MV-4-11 (cell line): Measurements from ENCODE around the gene NRSN2.
A peak's percentile ranks its signal among the peaks of the same experiment; 100 is the strongest.

Experiments used
- DNase-seq: peaks from one replicate; lab custom pipeline; 2025; lab: John Stamatoyannopoulos, UW

NRSN2 gene

GRCh38 chr20:397432-398237 lies 50.7 kb downstream of the NRSN2 start:
- no peak for DNase-seq

- no peak for DNase-seq
Observed at GRCh38 chr20:399182-399707, 52.3 kb downstream of the NRSN2 start.

- no peak for DNase-seq
Observed at GRCh38 chr20:400128-400453, 53.2 kb downstream of the NRSN2 start.

- DNase-seq = no peak
Observed at GRCh38 chr20:400454-401275, 53.8 kb downstream of the NRSN2 start.

- DNase-seq = peak; percentile 4
Observed at GRCh38 chr20:401682-402495, 55.0 kb downstream of the NRSN2 start.

GRCh38 chr20:402496-402885 lies 55.6 kb downstream of the NRSN2 start:
- no peak for DNase-seq

GRCh38 chr20:402898-403581 lies 56.1 kb downstream of the NRSN2 start:
- no peak for DNase-seq

GRCh38 chr20:403582-403957 lies 56.7 kb downstream of the NRSN2 start:
- DNase-seq = no peak

GRCh38 chr20:404088-404487 lies 57.2 kb downstream of the NRSN2 start:
- no peak for DNase-seq
